ENCODE measurements around the gene DNAJB6. TPM values are rescaled to one million over a fixed set of nuclear protein-coding genes. Genes with fewer than 3 reads are reported as not detected.
A peak's percentile ranks its signal among the peaks of the same experiment; 100 is the strongest.

Gene DNAJB6
- 100 to 1,000 TPM; 103 to 151 (median 139) TPM for total RNA-seq

DNA sequence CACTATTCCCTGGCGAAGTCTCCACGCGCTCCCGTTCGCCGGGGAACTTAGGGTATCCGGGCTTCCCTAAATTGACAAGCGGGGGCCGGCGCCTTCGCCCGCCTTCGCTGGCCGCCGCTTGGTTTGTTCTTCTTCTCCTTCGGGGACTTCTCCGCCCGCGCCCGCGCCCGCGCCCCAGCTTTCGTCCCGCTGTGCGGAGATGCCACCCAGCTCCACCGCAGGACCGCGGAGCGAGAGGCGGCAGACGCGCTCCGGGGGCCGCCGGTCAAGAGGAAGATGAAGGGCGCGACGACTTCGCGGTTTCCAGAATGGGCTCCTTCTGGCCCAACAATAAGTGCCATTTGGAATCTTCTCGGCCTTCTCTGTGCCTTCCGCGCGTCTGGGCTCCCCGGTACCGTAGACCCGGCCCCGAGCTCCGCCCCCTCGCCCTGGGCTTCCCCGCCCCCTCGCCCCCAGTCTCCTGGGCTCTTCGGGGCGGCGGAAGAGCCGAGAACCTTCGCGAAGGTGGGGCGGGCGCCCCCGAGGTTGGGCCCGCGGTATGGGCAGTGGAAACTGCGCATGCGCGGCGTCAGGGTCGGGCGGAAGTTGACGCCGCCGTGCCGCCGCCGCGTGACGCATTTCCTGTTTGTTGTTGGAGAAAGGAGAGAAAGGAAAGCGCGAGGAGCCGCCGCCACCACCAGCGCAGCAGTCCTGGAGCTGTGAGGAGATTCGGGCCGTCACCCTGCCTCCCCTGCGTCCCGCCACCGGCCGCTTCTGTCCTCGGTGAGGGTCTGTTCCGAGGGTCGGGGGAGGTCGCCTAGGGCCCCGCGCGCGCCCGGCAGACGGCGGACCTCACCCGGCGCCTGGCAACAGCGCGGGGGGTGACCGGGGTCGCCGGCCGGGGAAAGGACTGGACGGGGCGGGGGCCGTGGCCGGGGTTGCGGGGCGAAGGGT lies at the start of gene DNAJB6:
DNAJB6 (plus strand) TSS at position 622 of the 933 bp plus-strand sequence. CDS start 21,569 bp downstream, outside the sequence.
- Histone ChIP-seq H3K4me1 (peaks cover 27 to 51% (median 45%) of the 10 kb centered on the region in 4 donors), H3K9me3 (no peaks in the 10 kb centered on the region), H3K27ac (replicated peaks in 1 of 4) (peak within 1 kb of the TSS; percentile 97 to 99 (median 98)), H3K27me3 (no peaks in the 10 kb centered on the region), H3K36me3 (no peaks in the 10 kb centered on the region), H3K4me3 (peak within 1 kb of the TSS; percentile 82 to 93 (median 88))
- 3% methylated on average over 40 of the region's 114 CpGs for WGBS
- intact Hi-C loops (cut with DNase I) = loop anchor here (5.0 kb wide), 1 partner anchor 51 kb away; no protein-coding TSS in a partner anchor
- peak; percentile 99 for DNase-seq (ENCODE audit: extremely low spot score)
- TF ChIP-seq POLR2AphosphoS5 (IDR thresholded peaks at IDR 0.05) (peak; percentile 97 to 100), EP300 (IDR thresholded peaks at IDR 0.05) (no peak), POLR2A (IDR thresholded peaks at IDR 0.05; ENCODE audit: low read depth) (peak; percentile 93)
- TF ChIP-seq, protein P1, sequence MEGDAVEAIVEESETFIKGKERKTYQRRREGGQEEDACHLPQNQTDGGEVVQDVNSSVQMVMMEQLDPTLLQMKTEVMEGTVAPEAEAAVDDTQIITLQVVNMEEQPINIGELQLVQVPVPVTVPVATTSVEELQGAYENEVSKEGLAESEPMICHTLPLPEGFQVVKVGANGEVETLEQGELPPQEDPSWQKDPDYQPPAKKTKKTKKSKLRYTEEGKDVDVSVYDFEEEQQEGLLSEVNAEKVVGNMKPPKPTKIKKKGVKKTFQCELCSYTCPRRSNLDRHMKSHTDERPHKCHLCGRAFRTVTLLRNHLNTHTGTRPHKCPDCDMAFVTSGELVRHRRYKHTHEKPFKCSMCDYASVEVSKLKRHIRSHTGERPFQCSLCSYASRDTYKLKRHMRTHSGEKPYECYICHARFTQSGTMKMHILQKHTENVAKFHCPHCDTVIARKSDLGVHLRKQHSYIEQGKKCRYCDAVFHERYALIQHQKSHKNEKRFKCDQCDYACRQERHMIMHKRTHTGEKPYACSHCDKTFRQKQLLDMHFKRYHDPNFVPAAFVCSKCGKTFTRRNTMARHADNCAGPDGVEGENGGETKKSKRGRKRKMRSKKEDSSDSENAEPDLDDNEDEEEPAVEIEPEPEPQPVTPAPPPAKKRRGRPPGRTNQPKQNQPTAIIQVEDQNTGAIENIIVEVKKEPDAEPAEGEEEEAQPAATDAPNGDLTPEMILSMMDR (IDR thresholded peaks at IDR 0.05) = no peak

DNA sequence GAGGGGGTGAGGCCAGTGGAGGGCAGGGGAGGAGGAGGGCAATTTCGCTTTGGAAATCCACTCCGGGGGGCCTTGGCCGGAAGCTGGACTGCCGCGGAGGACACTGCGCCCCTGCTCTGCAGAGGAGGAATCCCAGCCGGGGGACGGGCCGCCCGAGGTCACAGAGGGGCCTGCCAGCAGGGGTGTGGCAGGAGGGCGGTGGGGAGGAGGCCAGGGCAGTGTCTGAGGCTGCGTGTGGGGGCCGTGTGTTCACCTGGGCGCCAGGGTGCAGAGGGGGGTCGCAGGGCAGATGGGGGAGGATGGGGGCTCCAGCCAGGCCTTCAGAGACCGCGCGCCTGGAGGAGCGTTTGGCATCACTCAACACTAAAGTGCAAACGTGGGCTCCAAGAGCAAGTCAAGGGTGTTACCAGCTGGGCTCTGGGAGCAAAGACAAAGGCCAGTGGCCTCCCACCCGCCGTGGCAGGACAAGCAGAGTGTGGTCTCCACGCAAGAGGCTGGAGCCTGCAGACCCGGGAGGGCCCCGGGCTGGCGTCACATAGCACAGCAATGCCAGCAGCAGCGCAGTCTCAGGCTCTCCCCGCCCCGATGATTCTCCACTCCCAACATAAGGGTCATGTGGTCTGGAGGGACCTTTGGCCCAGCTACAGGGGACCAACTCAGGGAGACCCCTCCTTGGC lies 45.3 kb upstream of the DNAJB6 start:
- intact Hi-C loops (cut with DNase I) = no loop called here
- no peak for DNase-seq (ENCODE audit: extremely low spot score)
- no peaks in the 10 kb centered on the region for H3K9me3 ChIP-seq
- H3K4me1 ChIP-seq = no peaks in the 10 kb centered on the region
- 85% methylated on average over 21 of the region's 29 CpGs for WGBS
- no peak for TF ChIP-seq EP300 (IDR thresholded peaks at IDR 0.05)
- no peak for TF ChIP-seq POLR2A (IDR thresholded peaks at IDR 0.05; ENCODE audit: low read depth)
- TF ChIP-seq POLR2AphosphoS5 (IDR thresholded peaks at IDR 0.05) = no peak
- TF ChIP-seq, protein P1 (IDR thresholded peaks at IDR 0.05) = no peak
- H3K27ac ChIP-seq (replicated peaks in 1 of 4) = no peak overlapping the region
- no peak overlapping the region for H3K4me3 ChIP-seq
- H3K27me3 ChIP-seq = peaks cover 0 to 29% (median 0%) of the 10 kb centered on the region in 4 donors
- H3K36me3 ChIP-seq = no peaks in the 10 kb centered on the region

DNA sequence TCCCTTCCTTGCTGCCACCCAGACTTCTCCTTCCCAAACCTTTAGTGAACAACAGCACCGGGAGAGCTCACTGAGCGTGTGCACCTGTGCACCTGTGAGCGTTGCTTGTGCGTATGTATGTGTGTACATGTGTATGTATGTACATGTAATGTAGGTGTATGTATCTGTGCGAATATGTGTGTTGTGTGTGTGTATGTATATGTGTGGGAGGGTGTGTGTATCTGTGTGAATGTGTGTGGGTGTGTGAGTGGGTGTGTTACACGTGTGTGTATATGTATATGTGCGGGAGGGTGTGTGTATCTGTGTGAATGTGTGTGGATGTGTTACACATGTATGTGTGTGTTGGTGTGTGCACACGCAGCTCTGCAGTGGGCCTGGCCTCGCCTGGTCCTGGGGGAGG lies 44.5 kb upstream of the DNAJB6 start:
- Histone ChIP-seq H3K4me3 (no peak overlapping the region), H3K27me3 (peaks cover 0 to 29% (median 0%) of the 10 kb centered on the region in 4 donors), H3K9me3 (no peaks in the 10 kb centered on the region), H3K36me3 (no peaks in the 10 kb centered on the region), H3K27ac (replicated peaks in 1 of 4) (no peak overlapping the region), H3K4me1 (no peaks in the 10 kb centered on the region)
- DNase-seq (ENCODE audit: extremely low spot score) = no peak
- intact Hi-C loops (cut with DNase I) = no loop called here
- 91% methylated on average over 9 of the region's 9 CpGs for WGBS
- TF ChIP-seq POLR2A (IDR thresholded peaks at IDR 0.05; ENCODE audit: low read depth) = no peak
- TF ChIP-seq EP300 (IDR thresholded peaks at IDR 0.05) = no peak
- TF ChIP-seq, protein P1 (IDR thresholded peaks at IDR 0.05) = no peak
- TF ChIP-seq POLR2AphosphoS5 (IDR thresholded peaks at IDR 0.05) = no peak

DNA sequence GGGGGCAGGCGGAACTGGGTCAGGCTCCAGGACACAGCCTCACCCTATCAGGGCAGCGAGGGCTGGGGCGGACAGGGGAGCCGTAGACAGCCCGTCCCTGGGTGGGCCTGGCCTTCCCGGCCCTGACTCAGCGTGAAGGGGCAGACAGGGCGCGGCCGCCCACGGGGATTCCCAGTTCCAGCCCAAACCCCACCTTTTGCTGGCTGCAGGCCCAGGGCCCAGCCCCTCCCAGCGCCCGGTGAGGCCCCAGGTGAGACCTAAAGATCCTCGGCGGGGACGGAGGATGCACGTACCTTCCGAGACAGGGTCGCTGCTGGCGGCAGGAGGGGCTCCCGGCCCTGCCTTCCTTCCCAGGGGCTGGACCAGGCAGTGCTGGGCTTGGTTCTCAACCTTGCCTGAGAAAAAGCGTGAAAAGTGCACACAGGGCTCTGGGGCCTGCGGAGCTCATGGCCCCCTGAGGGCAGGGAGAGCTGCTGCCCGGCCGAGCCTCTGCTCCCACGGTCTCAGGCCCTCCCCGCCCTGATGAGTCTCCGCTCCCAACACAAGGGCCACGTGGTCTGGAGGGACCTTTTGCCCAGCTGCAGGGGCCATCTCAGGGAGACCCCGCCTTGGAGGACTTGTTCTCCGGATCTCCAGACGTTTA lies 43.9 kb upstream of the DNAJB6 start:
- Histone ChIP-seq H3K9me3 (no peaks in the 10 kb centered on the region), H3K36me3 (no peaks in the 10 kb centered on the region), H3K27me3 (peaks cover 0 to 29% (median 0%) of the 10 kb centered on the region in 4 donors), H3K27ac (replicated peaks in 1 of 4) (no peak overlapping the region), H3K4me1 (no peaks in the 10 kb centered on the region), H3K4me3 (no peak overlapping the region)
- TF ChIP-seq EP300 (IDR thresholded peaks at IDR 0.05) (no peak), POLR2AphosphoS5 (IDR thresholded peaks at IDR 0.05) (no peak), POLR2A (IDR thresholded peaks at IDR 0.05; ENCODE audit: low read depth) (no peak)
- TF ChIP-seq, protein P1 (IDR thresholded peaks at IDR 0.05) = no peak
- WGBS = 87% methylated on average over 3 of the region's 32 CpGs
- intact Hi-C loops (cut with DNase I) = no loop called here
- no peak for DNase-seq (ENCODE audit: extremely low spot score)

All from esophagus muscularis mucosa (tissue), 4 donors.